NB4 (cell line): ENCODE results near the gene CNTN6.

ENCODE experiments used
- CTCF ChIP-seq: IDR thresholded peaks from one replicate; pipeline ENCODE4 v1.5.1; 2012; ENCODE audit warnings: low read depth, low read length
- MAX ChIP-seq: IDR thresholded peaks from 2 replicates; pipeline ENCODE4 v1.6.1; 2011; ENCODE audit warnings: low read depth, low read length
- POLR2A ChIP-seq: IDR thresholded peaks from 2 replicates; pipeline ENCODE4 v1.6.1; 2011; ENCODE audit warnings: mild to moderate bottlenecking; ENCODE audit not compliant: insufficient read length; ENCODE audit errors: extremely low read depth

GRCh38 chr3:1057436-1057835 is 35.4 kb upstream of the CNTN6 start:
- TF ChIP-seq POLR2A = no peak
- TF ChIP-seq CTCF = no peak
- TF ChIP-seq MAX = no peak
